ENCODE results near the gene NXPH2.

- TF ChIP-seq EZH2phosphoT487 (IDR thresholded peaks at IDR 0.05; ENCODE audit: borderline replicate concordance, low read depth) = no peak
- no peak for TF ChIP-seq FOSL2 (IDR thresholded peaks at IDR 0.05; ENCODE audit: borderline replicate concordance, low read depth)
- TF ChIP-seq CTCF (IDR thresholded peaks at IDR 0.05) = no peak
- TF ChIP-seq JUND (IDR thresholded peaks at IDR 0.05) = no peak
- TF ChIP-seq RAD21 (IDR thresholded peaks at IDR 0.05; ENCODE audit: low read length) = no peak
- TF ChIP-seq REST (IDR thresholded peaks at IDR 0.05; ENCODE audit: low read depth, low read length) = no peak
- TF ChIP-seq RFX5 (IDR thresholded peaks at IDR 0.05; ENCODE audit: low read length) = no peak
- TF ChIP-seq ELF1 (IDR thresholded peaks at IDR 0.05) = no peak
- no peak for TF ChIP-seq MAX (IDR thresholded peaks at IDR 0.05; ENCODE audit: low read depth)
- TF ChIP-seq FOXM1 (IDR thresholded peaks at IDR 0.05; ENCODE audit: low read depth) = no peak
Observed at GRCh38 chr2:138689705-138690104, 90.5 kb downstream of the NXPH2 start.
